Prostate gland (tissue), 2 donors: Measurements from ENCODE around the gene FAM83C. TPM values are rescaled to one million over a fixed set of nuclear protein-coding genes. Genes with fewer than 3 reads are reported as not detected.

Source experiments
- DNase-seq: peaks from one replicate; pipeline ENCODE4 v3.0.0-alpha.2; 2019; ENCODE audit warnings: low spot score
- H3K27ac ChIP-seq, 2 donors: fragments of 200-600 bp; sonication (generic); 2 replicates each; pipeline ENCODE4 v1.5.1; 2017 to 2019
- H3K27me3 ChIP-seq: fragments of 200-600 bp; sonication (generic); replicated peaks from 2 replicates; pipeline ENCODE4 v1.5.1; 2019; ENCODE audit not compliant: insufficient read depth
- H3K36me3 ChIP-seq, 2 donors: fragments of 200-600 bp; sonication (generic); 1 replicate in 1 of 2; 2 replicates in 1 of 2; pipeline versions ENCODE4 v1.5.1 to v1.8.1; 2017 to 2019
- H3K4me1 ChIP-seq: fragments of 200-600 bp; sonication (generic); replicated peaks from 2 replicates; pipeline ENCODE4 v1.5.1; 2019
- H3K4me3 ChIP-seq, 2 donors: fragments of 200-600 bp; sonication (generic); 2 replicates each; pipeline ENCODE4 v1.5.1; 2017 to 2019
- H3K9me3 ChIP-seq: fragments of 200-600 bp; sonication (generic); 2 replicates; pipeline ENCODE4 v1.5.1; 2017
- POLR2A ChIP-seq: fragments of 450-650 bp; IDR thresholded peaks from one replicate; pipeline ENCODE4 v1.6.1; 2016; ENCODE audit warnings: antibody characterized with exemption, mild to moderate bottlenecking
- POLR2AphosphoS5 ChIP-seq: sonication (generic); formaldehyde crosslinking; IDR thresholded peaks from one replicate; pipeline ENCODE4 v1.6.1; 2017; ENCODE audit warnings: antibody characterized with exemption
- WGBS: methylation state at CpG from one replicate; pipeline ENCODE4 v1.1.5; 2018; 5-methylcytosine and 5-hydroxymethylcytosine counted together
- intact Hi-C: fragments of 100-400 bp; cut with DNase I; formaldehyde crosslinking; loops from one replicate; pipeline ENCODE4 v1.14.2; 2022
- total RNA-seq, 2 donors: library from RNA; depleted of rRNA; stranded (reverse); fragments of >200 nt; gene quantifications; one replicate each; pipeline ENCODE4 v1.1.0, GENCODE V29; 2016
- TF ChIP-seq, protein P1 (sequence below), 4 experiments: fragments of 200-600 bp in 2 of 4; fragments of 450-650 bp in 2 of 4; sonication (generic) in 2 of 4; IDR thresholded peaks; 1 replicate in 3 of 4; 2 replicates in 1 of 4; pipeline ENCODE4 v1.5.1; 2016 to 2019; ENCODE audit warnings: antibody characterized with exemption in 4 of 4, mild to moderate bottlenecking in 2 of 4, moderate library complexity in 2 of 4

Gene FAM83C
- total RNA-seq, 2 donors from 2014 or later, result 0.28 to 0.36 TPM

DNA sequence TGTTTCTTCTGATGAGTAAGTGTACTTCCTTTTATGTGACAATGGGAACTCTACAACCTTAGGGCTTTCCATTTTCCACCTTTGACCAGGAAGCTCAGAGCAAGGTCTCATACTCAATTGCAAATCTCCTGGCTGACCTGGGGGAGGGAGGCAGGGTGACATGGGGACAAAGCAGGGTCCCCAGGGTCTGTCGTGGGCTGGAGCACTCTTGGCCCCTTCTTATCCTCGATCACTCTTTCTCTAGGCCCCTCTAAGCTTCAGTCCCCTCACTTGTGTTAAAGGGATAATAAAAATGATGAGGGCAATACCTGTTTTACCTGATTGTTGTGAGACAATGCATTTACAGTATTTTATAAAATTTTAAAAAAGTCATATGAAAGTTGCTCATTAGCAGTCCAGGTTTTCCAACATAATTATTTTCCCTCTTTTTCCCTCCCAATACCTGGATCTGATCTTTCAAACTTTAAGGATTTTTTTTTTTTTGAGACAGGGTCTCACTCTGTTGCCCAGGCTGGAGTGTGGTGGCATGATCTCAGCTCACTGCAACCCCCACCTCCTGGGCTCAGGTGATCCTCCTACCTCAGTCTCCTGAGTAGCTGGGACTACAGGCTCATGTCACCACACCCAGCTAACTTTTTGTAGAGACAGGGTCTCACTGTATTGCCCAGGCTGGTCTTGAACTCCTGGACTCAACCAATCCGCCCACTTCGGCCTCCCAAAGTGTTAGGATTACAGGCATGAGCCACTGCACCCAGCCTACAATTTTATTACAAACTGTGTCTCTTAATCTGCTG, 8.4 kb upstream of the FAM83C start:
- 75% methylated on average over 4 of the region's 4 CpGs for WGBS
- DNase-seq, result no peak
- H3K4me3 ChIP-seq, result no peak overlapping the region

DNA sequence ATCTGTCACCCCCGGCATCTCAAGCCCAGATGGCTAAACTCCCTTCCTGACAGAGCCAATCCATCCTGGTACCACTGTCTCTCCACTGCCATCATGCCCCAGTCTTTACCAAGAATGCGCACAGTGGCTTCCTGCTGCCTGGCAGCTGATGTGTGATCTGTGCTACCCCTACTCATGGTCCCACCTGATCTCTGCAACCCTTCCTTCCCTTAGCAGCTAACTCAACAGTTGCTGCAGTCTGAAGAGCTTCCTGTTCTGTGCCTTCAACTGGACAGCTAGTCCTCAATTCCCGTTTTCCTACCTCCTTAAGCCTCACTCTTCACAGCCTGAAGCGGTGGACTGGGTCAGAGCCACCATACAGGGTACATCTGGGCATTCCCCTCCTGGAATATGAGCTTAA, 7.6 kb upstream of the FAM83C start:
- H3K4me3 ChIP-seq, result no peak overlapping the region
- no peaks in the 10 kb centered on the region for H3K36me3 ChIP-seq
- TF ChIP-seq POLR2A, result no peak
- no peak for TF ChIP-seq POLR2AphosphoS5
- TF ChIP-seq, protein P1, sequence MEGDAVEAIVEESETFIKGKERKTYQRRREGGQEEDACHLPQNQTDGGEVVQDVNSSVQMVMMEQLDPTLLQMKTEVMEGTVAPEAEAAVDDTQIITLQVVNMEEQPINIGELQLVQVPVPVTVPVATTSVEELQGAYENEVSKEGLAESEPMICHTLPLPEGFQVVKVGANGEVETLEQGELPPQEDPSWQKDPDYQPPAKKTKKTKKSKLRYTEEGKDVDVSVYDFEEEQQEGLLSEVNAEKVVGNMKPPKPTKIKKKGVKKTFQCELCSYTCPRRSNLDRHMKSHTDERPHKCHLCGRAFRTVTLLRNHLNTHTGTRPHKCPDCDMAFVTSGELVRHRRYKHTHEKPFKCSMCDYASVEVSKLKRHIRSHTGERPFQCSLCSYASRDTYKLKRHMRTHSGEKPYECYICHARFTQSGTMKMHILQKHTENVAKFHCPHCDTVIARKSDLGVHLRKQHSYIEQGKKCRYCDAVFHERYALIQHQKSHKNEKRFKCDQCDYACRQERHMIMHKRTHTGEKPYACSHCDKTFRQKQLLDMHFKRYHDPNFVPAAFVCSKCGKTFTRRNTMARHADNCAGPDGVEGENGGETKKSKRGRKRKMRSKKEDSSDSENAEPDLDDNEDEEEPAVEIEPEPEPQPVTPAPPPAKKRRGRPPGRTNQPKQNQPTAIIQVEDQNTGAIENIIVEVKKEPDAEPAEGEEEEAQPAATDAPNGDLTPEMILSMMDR (IDR thresholded peaks at IDR 0.05), result no peak
- no peak for DNase-seq
- H3K4me1 ChIP-seq, result no peaks in the 10 kb centered on the region
- no peaks in the 10 kb centered on the region for H3K27me3 ChIP-seq
- no peaks in the 10 kb centered on the region for H3K9me3 ChIP-seq
- WGBS, result 93% methylated on average over 4 of the region's 4 CpGs
- intact Hi-C loops, result no loop called here
- H3K27ac ChIP-seq, result no peak overlapping the region

More for the DNA sequence above, 8.4 kb upstream of the FAM83C start:
- Histone ChIP-seq H3K4me1 (no peaks in the 10 kb centered on the region), H3K36me3 (no peaks in the 10 kb centered on the region), H3K27me3 (no peaks in the 10 kb centered on the region), H3K9me3 (no peaks in the 10 kb centered on the region), H3K27ac (no peak overlapping the region)
- intact Hi-C loops, result no loop called here
- TF ChIP-seq POLR2AphosphoS5, result no peak

DNA sequence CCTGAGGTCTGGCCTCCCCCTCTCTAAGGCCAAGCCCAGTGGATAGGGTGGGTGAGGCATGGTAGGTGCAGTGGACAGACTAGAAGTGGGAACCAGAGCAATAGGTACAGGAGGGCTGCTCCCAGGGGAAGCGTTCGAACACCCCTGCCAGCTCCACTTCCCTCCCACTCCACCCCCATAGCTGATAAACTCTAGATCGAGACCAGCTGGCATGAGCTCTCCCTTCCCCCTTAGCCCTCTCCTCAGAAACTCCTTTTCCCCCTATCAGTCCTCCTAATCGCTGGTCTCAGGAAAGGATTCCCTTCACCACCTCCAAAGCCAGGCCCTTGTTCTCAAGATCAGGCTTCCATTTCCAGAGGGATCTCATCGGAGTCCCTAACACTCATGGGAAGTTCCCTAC, 6.0 kb upstream of the FAM83C start:
- no peaks in the 10 kb centered on the region for H3K27me3 ChIP-seq
- H3K9me3 ChIP-seq, result no peaks in the 10 kb centered on the region
- no peaks in the 10 kb centered on the region for H3K4me1 ChIP-seq
- TF ChIP-seq, protein P1 (IDR thresholded peaks at IDR 0.05), result no peak
- H3K4me3 ChIP-seq, result no peak overlapping the region
- no peak for DNase-seq
- no peak overlapping the region for H3K27ac ChIP-seq
- H3K36me3 ChIP-seq, result no peaks in the 10 kb centered on the region
- intact Hi-C loops, result no loop called here
- WGBS, result 62% methylated on average over 5 of the region's 5 CpGs

DNA sequence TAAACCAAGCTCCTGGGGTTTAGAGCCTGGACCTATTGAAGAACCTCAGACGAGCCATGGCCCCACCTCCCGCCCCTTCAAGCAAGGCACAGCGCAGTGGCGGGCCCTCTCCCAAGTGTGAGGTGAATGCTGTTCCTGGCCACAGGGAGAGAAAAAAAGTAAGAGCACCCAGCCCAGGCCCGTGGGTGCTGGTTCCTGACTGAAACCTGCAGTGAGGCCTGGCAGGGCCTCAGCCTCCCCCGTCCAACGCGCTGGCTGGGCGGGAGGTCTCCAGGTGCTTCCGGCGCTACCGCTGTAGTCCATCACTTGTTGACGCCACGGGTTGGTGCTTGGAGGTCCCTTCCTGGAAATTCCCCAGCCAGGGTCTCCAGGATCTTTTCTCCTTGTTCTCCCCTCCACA, 5.5 kb upstream of the FAM83C start:
- Histone ChIP-seq H3K4me3 (no peak overlapping the region), H3K36me3 (no peaks in the 10 kb centered on the region), H3K27ac (no peak overlapping the region), H3K9me3 (no peaks in the 10 kb centered on the region), H3K4me1 (no peaks in the 10 kb centered on the region), H3K27me3 (no peaks in the 10 kb centered on the region)
- DNase-seq, result no peak
- TF ChIP-seq, protein P1 (IDR thresholded peaks at IDR 0.05), result no peak
- TF ChIP-seq POLR2AphosphoS5 (no peak), POLR2A (no peak)
- 88% methylated on average over 14 of the region's 14 CpGs for WGBS
- intact Hi-C loops, result no loop called here

DNA sequence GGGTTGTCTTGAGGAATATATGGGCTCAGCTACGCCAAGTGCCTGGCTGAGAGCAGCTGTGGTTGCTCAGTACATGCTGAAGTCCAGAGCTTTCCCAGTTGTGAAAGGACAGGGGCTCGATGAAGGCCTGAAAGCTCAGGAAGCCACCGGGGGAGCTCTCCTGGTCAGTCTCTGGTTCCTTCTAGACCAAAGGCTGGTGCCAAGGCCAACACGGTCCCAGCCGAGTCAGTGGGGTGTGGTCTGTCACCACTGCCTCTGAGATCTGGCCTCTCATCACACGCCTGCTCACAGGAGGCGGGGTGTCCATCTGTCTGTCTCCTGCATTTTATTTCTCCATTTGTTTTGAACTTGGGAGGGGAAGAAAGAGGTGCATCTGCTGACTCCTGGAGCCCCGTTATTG, 4.9 kb upstream of the FAM83C start:
- intact Hi-C loops, result no loop called here
- Histone ChIP-seq H3K36me3 (no peaks in the 10 kb centered on the region), H3K27ac (no peak overlapping the region), H3K27me3 (no peaks in the 10 kb centered on the region), H3K4me3 (no peak overlapping the region), H3K4me1 (no peaks in the 10 kb centered on the region), H3K9me3 (no peaks in the 10 kb centered on the region)
- TF ChIP-seq POLR2AphosphoS5 (no peak), POLR2A (no peak)
- TF ChIP-seq, protein P1 (IDR thresholded peaks at IDR 0.05), result no peak
- 67% methylated on average over 8 of the region's 8 CpGs for WGBS
- DNase-seq, result no peak
